ENCODE data around the gene KCTD12. TPM values are rescaled to one million over a fixed set of nuclear protein-coding genes. Genes with fewer than 3 reads are reported as not detected.

KCTD12 gene
- polyA plus RNA-seq, 1 donor (not counting 4 experiments of a cell fraction or from before 2014, with no cell fraction given): 18.9 TPM

DNA sequence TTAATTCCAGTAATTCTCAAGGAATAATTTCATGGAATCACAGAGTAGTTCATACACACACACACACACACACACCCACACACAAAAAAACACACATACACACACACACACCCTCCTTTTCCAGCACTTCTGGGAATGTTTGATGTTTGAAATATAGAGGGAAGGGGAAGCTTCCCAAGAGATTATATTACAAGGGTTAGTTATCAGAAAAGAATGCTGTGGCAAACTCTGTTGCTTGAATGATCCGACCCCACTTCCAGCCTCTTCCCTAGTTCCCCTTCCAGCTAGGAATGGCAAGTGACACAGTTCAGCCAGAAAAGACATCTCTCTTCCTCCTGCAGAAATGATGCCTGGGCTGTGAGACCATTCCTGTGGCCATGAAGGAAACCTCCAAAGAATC is 49.9 kb downstream of the KCTD12 start:
- H4K20me1 ChIP-seq (ENCODE audit: control insufficient read depth, extremely low read depth, insufficient read depth, low read length): no peaks in the 10 kb centered on the region
- H2AFZ ChIP-seq (ENCODE audit: control insufficient read depth, low read length): no peak overlapping the region
- no peaks in the 10 kb centered on the region for H3K9me1 ChIP-seq (ENCODE audit: control insufficient read depth, extremely low read depth, insufficient read depth, low read length)
- no peak overlapping the region for H3K4me3 ChIP-seq (ENCODE audit: control insufficient read depth in 2 of 3, extremely low read depth in 1 of 3, insufficient read depth in 2 of 3, low read depth in 1 of 3, low read length in 3 of 3)
- FAIRE-seq: no peak
- no peaks in the 10 kb centered on the region for H3K36me3 ChIP-seq (ENCODE audit: control insufficient read depth in 2 of 2, extremely low read depth in 1 of 2, insufficient read depth in 2 of 2, low read length in 2 of 2)
- H3K4me2 ChIP-seq (ENCODE audit: control insufficient read depth, extremely low read depth, insufficient read depth, low read depth, low read length): no peak overlapping the region
- no peak overlapping the region for H3K27ac ChIP-seq (ENCODE audit: control insufficient read depth, insufficient read depth, low read length)
- dilution Hi-C loops (cut with MboI; ENCODE audit: extremely low pct_ligation_motif_present, low sequenced_read_pairs): no loop called here
- H3K9ac ChIP-seq (ENCODE audit: control insufficient read depth, extremely low read depth, insufficient read depth, low read length): no peak overlapping the region
- DNase-seq (ENCODE audit: low read depth, low spot score): no peak
- H3K27me3 ChIP-seq (ENCODE audit: control insufficient read depth, extremely low read depth, insufficient read depth, low read length): no peaks in the 10 kb centered on the region
- no peaks in the 10 kb centered on the region for H3K4me1 ChIP-seq (ENCODE audit: control insufficient read depth, extremely low read depth, insufficient read depth, low read length)
- TF ChIP-seq EZH2 (IDR thresholded peaks at IDR 0.05; ENCODE audit: low read length): no peak
- TF ChIP-seq, protein P1, sequence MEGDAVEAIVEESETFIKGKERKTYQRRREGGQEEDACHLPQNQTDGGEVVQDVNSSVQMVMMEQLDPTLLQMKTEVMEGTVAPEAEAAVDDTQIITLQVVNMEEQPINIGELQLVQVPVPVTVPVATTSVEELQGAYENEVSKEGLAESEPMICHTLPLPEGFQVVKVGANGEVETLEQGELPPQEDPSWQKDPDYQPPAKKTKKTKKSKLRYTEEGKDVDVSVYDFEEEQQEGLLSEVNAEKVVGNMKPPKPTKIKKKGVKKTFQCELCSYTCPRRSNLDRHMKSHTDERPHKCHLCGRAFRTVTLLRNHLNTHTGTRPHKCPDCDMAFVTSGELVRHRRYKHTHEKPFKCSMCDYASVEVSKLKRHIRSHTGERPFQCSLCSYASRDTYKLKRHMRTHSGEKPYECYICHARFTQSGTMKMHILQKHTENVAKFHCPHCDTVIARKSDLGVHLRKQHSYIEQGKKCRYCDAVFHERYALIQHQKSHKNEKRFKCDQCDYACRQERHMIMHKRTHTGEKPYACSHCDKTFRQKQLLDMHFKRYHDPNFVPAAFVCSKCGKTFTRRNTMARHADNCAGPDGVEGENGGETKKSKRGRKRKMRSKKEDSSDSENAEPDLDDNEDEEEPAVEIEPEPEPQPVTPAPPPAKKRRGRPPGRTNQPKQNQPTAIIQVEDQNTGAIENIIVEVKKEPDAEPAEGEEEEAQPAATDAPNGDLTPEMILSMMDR (optimal IDR thresholded peaks at IDR 0.05 in 1 of 3, IDR thresholded peaks at IDR 0.05 in 1 of 3, conservative IDR thresholded peaks at IDR 0.05 in 1 of 3; ENCODE audit: extremely low read depth in 1 of 3, insufficient read depth in 2 of 3, low read length in 3 of 3): no peak
- no peaks in the 10 kb centered on the region for H3K9me3 ChIP-seq (ENCODE audit: control insufficient read depth, low read depth, low read length)
- no peaks in the 10 kb centered on the region for H3K79me2 ChIP-seq (ENCODE audit: control insufficient read depth, insufficient read depth, low read length)

DNA sequence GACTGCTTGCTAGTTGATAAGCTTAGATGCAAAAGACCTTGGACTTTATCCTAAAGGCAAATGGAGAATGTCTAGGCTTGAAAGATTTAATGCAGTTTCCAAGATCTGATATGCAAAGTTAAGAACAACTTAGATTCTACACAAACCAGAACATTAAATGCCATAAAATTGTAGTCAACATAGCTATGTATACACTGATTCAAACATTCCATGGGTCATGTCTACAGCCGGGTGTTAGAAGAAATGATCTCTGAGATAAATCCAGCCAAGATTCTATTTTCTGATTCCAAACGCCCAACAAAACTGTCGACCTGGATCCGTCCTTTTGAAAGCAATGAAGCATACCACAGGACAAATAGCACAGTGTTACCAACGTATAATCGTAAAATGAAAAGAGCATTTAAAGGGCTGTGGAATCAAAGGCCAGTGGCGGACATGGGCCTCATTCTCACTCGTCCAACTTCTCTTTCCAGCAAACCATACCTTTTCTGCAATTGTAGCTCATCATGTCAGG is 52.7 kb downstream of the KCTD12 start:
- dilution Hi-C loops (cut with MboI; ENCODE audit: extremely low pct_ligation_motif_present, low sequenced_read_pairs): no loop called here

More for the DNA sequence above, 52.7 kb downstream of the KCTD12 start:
- no peaks in the 10 kb centered on the region for H4K20me1 ChIP-seq (ENCODE audit: control insufficient read depth, extremely low read depth, insufficient read depth, low read length)
- H3K4me3 ChIP-seq (ENCODE audit: control insufficient read depth in 2 of 3, extremely low read depth in 1 of 3, insufficient read depth in 2 of 3, low read depth in 1 of 3, low read length in 3 of 3): no peak overlapping the region
- H3K79me2 ChIP-seq (ENCODE audit: control insufficient read depth, insufficient read depth, low read length): no peaks in the 10 kb centered on the region
- H2AFZ ChIP-seq (ENCODE audit: control insufficient read depth, low read length): no peak overlapping the region
- H3K9me1 ChIP-seq (ENCODE audit: control insufficient read depth, extremely low read depth, insufficient read depth, low read length): no peaks in the 10 kb centered on the region
- no peaks in the 10 kb centered on the region for H3K9me3 ChIP-seq (ENCODE audit: control insufficient read depth, low read depth, low read length)
- H3K9ac ChIP-seq (ENCODE audit: control insufficient read depth, extremely low read depth, insufficient read depth, low read length): no peak overlapping the region
- H3K4me2 ChIP-seq (ENCODE audit: control insufficient read depth, extremely low read depth, insufficient read depth, low read depth, low read length): no peak overlapping the region
- FAIRE-seq (no peak), DNase-seq (ENCODE audit: low read depth, low spot score) (no peak)
- no peaks in the 10 kb centered on the region for H3K27me3 ChIP-seq (ENCODE audit: control insufficient read depth, extremely low read depth, insufficient read depth, low read length)
- TF ChIP-seq, protein P1 (optimal IDR thresholded peaks at IDR 0.05 in 1 of 3, IDR thresholded peaks at IDR 0.05 in 1 of 3, conservative IDR thresholded peaks at IDR 0.05 in 1 of 3; ENCODE audit: extremely low read depth in 1 of 3, insufficient read depth in 2 of 3, low read length in 3 of 3): no peak
- no peak for TF ChIP-seq EZH2 (IDR thresholded peaks at IDR 0.05; ENCODE audit: low read length)
- peaks cover 6% of the 10 kb centered on the region for H3K4me1 ChIP-seq (ENCODE audit: control insufficient read depth, extremely low read depth, insufficient read depth, low read length)
- H3K27ac ChIP-seq (ENCODE audit: control insufficient read depth, insufficient read depth, low read length): no peak overlapping the region
- no peaks in the 10 kb centered on the region for H3K36me3 ChIP-seq (ENCODE audit: control insufficient read depth in 2 of 2, extremely low read depth in 1 of 2, insufficient read depth in 2 of 2, low read length in 2 of 2)
